ENCODE data around the gene ZNF285. TPM values are rescaled to one million over a fixed set of nuclear protein-coding genes. Genes with fewer than 3 reads are reported as not detected.
"Not testable (repeated sequence)": the region's sequence is repeated elsewhere in the genome, so short reads cannot be mapped to it uniquely, and the experiment has no call there.

Gene ZNF285
- 9.6 and 10.4 TPM in 2 replicates for total RNA-seq (ENCODE audit: low replicate concordance)
- long read RNA-seq, full-length matches to known transcripts: 19 of 30 reads
- long read RNA-seq, partial matches to known transcripts: 0 of 30 reads
- long read RNA-seq, other reads (novel, unspliced or antisense): 11 of 30 reads

GRCh38 chr19:44401139-44402115, at the start of gene ZNF285:
TSS of gene ZNF285 (minus strand) at chr19:44401608. CDS start at chr19:44397213, 4,395 bp downstream.
- peak; percentile 95 for DNase-seq (ENCODE audit: extremely low spot score, unreplicated experiment)
- no peak for TF ChIP-seq CTCF (conservative IDR thresholded peaks at IDR 0.05)
- Mint-ChIP-seq H3K27me3 (peaks cover 5% of the 10 kb centered on the region), H3K27ac (peak within 1 kb of the TSS; percentile 84), H3K4me3 (peak within 1 kb of the TSS; percentile 98), H3K36me3 (peaks cover 18% of the 10 kb centered on the region), H3K9me3 (no peaks in the 10 kb centered on the region), H3K4me1 (ENCODE audit: unreplicated experiment) (peaks cover 8% of the 10 kb centered on the region)

DNA sequence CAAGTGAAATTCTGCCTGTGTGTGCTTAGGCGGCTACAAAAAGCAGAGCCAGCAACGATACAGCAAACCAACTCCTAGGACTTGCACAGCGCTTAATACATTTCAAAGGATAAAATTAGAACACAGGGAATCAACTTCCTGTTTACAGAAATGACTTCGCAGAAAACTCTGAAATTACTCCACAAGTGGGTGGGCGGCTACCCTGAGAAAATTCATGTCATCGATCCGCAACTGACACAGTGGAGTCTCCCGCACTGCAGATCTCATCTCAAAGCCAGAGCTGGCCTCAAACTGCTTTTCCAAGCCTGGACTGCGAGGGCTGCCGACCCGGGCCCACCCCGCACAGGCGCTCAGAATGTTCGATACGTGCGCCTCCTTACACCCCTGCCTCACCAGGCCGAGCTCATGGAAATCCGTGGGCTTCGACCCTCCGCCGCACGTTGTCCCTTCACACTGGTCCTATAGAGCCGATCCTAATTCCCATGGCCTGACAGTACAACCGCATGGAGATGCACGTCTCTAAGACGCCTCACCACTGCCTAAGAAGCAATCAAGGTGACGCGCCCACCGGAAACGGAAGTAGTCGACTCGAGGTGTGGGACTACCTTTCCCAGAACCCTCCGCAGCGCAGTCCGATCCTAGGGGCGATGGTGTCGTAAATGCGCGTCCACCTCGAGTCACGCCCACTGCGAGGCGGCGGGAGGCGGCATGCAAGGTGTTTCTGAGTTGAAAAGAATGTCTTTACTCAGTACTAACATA, 46.7 kb upstream of the ZNF285 start, which contains the start of gene ZNF229:
Gene ZNF229 (minus strand): TSS at position 557 of the 759 bp plus-strand sequence. CDS start 5,625 bp downstream, outside the sequence.
- Mint-ChIP-seq H3K36me3 (peaks cover 30% of the 10 kb centered on the region), H3K4me1 (ENCODE audit: unreplicated experiment) (peaks cover 8% of the 10 kb centered on the region), H3K9me3 (peaks cover 26% of the 10 kb centered on the region), H3K27ac (peak within 1 kb of the TSS; percentile 93), H3K4me3 (peak within 1 kb of the TSS; percentile 99), H3K27me3 (no peaks in the 10 kb centered on the region)
- no peak for TF ChIP-seq CTCF (conservative IDR thresholded peaks at IDR 0.05)
- DNase-seq (ENCODE audit: extremely low spot score, unreplicated experiment): peak; percentile 86

GRCh38 chr19:44438441-44438840, 37.0 kb upstream of the ZNF285 start:
- Mint-ChIP-seq H3K9me3 (peaks cover 19% of the 10 kb centered on the region), H3K4me3 (no peak overlapping the region), H3K27me3 (no peaks in the 10 kb centered on the region), H3K36me3 (peaks cover 45% of the 10 kb centered on the region), H3K4me1 (ENCODE audit: unreplicated experiment) (no peaks in the 10 kb centered on the region), H3K27ac (no peak overlapping the region)
- DNase-seq (ENCODE audit: extremely low spot score, unreplicated experiment): no peak
- TF ChIP-seq CTCF (conservative IDR thresholded peaks at IDR 0.05): no peak

DNA sequence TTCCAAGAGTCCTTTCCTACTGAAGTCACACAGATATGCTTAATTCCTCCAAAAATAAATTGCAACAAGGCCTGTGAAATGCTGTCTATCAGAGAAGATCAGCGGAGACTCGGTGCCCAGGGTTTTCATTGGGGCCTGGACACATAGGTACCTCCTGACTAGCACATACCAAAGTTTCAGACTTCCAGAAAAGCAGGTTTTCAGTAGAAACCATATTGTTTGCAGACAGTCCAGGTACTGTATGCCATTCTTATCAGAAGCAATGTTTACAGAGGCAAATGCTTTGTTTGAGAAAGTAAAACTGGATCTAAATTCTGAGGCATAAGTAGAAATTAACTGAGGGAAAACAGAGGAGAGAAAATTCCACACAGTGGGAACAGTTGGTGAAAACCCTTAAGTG, 34.0 kb upstream of the ZNF285 start:
- DNase-seq (ENCODE audit: extremely low spot score, unreplicated experiment): no peak
- no peaks in the 10 kb centered on the region for H3K27me3 Mint-ChIP-seq
- no peak for TF ChIP-seq CTCF (conservative IDR thresholded peaks at IDR 0.05)
- no peaks in the 10 kb centered on the region for H3K4me1 Mint-ChIP-seq (ENCODE audit: unreplicated experiment)
- H3K4me3 Mint-ChIP-seq: peak overlapping the region; percentile 32
- H3K27ac Mint-ChIP-seq: no peak overlapping the region
- peaks cover 21% of the 10 kb centered on the region for H3K9me3 Mint-ChIP-seq
- peaks cover 46% of the 10 kb centered on the region for H3K36me3 Mint-ChIP-seq

- Mint-ChIP-seq H3K4me3 (no peak overlapping the region), H3K36me3 (peaks cover 70% of the 10 kb centered on the region), H3K4me1 (ENCODE audit: unreplicated experiment) (no peaks in the 10 kb centered on the region), H3K27ac (no peak overlapping the region), H3K27me3 (no peaks in the 10 kb centered on the region), H3K9me3 (peaks cover 41% of the 10 kb centered on the region)
- DNase-seq (ENCODE audit: extremely low spot score, unreplicated experiment): no peak
- no peak for TF ChIP-seq CTCF (conservative IDR thresholded peaks at IDR 0.05)
These were observed 29.5 kb upstream of the ZNF285 start for GRCh38 chr19:44430956-44431355.

DNA sequence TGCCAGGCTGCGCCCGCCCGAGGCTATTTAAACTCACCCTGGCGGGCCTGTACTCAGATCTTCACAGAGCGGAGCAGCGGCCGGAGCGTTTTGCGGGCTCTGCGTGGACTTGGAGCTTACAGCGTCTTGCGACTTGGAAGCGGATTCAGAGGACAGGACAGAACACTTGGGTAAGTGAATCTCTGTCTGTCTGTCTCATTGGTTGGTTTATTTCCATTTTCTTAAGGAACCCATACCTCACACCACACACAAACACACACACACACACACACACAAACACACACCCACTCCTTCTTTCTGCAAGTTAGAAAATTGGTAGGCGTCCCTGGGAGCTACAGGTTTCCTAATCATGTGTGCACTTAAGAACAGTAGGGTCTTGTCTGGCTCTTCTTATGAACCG, 14.1 kb upstream of the ZNF285 start:
- H3K4me1 Mint-ChIP-seq (ENCODE audit: unreplicated experiment); H3K9me3 Mint-ChIP-seq; H3K27ac Mint-ChIP-seq; DNase-seq (ENCODE audit: extremely low spot score, unreplicated experiment); H3K36me3 Mint-ChIP-seq; H3K27me3 Mint-ChIP-seq; H3K4me3 Mint-ChIP-seq: not testable (repeated sequence)

DNA sequence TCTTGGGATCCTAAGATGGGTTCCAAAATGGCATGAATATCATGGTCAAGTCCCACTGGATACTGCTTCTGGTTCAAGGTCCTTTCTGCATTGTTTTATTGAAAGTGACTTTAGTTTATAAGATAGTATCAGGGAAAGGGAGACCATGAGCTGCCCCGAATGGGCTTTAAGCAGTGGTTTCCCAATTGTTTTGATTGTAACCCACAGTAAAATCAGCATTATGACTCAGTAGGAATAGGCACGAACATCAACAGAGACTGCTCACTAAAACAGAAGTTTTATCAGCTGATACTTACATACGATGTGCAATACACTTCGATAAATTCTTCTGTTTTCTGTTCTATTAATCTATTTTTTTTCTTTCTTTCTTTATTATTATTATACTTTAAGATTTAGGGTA, 12.1 kb downstream of the ZNF285 start:
- H3K36me3 Mint-ChIP-seq: peaks cover 61% of the 10 kb centered on the region
- not testable (repeated sequence) for DNase-seq (ENCODE audit: extremely low spot score, unreplicated experiment); H3K4me3 Mint-ChIP-seq; H3K27me3 Mint-ChIP-seq; H3K9me3 Mint-ChIP-seq; H3K4me1 Mint-ChIP-seq (ENCODE audit: unreplicated experiment); H3K27ac Mint-ChIP-seq
